NCI-H2171 (cell line): ENCODE data around the gene KAT7.

ENCODE experiments used
- DNase-seq: peaks from one replicate; lab custom pipeline; 2025; lab: John Stamatoyannopoulos, UW

The KAT7 gene

DNA sequence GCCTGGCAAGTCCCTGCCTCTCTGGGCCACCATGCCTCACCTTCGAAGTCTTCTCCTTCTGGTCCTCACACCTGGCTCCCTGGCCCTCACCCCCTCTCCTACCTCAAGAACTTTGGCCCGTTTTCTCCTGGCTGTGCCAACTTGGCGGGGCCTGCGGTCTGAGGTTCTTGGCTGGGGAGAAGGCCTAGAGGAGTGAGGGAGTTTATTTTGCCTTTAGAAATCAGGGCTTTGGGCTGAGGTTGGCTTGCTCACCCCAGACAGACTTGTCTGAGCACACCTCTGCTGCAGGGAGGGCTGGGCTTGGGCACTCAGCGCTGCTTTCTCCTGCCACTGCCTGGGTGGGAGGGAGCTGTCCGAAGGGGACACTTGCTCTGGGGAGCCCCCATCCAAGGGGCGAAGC is 82.7 kb downstream of the KAT7 start:
- no peak for DNase-seq

DNA sequence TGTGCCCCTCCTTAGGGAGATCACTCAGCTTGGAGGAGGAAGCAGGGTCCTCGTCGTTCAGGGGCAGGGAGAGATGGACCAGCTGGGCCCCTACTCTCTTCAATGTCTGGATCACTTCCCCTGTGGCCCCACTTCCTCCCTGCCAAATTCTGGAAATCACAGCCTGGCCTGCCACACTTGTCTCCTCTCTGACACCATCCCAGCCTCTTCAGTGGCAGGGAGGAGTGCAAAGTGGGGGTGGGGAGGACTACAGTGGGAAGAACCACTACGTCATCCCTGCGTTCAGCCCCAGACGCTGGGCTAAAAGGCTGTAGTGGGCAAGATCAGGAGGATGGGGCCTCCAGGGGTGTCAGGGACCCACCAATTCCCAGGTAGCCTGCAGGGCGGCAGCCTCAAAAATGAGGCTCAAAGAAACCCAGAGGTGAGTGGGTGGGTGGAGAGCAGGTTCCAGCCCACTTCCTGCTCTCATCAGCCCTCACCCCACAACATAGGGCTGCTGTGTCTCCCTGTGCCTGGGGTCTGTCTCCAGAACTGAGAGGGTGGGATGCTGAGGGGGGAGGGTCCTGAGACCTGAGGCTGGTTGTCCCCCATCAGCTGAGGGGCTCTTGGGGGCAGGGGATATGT is 84.4 kb downstream of the KAT7 start:
- DNase-seq = no peak

DNA sequence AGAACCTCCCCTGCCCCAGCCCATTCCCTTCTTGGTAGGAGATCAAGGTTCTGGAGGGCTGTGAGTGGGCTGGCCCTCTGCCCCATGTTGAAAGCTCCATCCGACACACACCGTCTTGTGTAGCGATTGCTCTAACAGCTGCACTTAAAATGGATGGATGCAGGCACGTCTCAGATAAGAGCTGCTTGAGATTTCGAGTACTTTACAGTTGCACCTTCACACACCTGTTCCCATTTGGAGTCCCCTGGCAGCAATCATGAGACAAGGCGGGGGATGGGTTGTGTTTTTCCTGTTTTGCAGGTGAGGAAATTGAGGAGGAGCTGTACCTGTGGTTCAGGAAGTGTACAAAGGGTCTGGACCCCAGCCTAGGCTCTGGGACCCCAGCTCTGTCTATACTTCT is 85.0 kb downstream of the KAT7 start:
- peak; percentile 39 for DNase-seq

DNA sequence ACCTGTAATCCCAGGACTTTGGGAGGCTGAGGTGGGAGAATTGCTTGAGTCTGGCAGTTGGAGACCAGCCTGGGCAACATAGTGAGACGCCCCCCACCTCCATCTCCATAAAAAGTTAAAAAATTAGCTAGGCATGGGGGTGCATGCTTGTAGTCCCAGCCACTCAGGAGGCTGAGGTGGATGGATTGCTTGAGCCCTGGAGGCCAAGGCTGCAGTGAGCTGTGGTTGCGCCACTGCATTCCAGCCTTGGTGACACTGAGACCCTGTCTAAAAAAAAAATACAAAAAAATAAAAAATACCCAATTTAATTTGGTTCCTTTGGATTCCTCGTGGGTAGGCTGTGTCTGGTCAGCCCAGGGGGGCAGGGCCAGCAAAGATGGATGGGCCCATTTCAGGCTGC is 85.4 kb downstream of the KAT7 start:
- DNase-seq = no peak

DNA sequence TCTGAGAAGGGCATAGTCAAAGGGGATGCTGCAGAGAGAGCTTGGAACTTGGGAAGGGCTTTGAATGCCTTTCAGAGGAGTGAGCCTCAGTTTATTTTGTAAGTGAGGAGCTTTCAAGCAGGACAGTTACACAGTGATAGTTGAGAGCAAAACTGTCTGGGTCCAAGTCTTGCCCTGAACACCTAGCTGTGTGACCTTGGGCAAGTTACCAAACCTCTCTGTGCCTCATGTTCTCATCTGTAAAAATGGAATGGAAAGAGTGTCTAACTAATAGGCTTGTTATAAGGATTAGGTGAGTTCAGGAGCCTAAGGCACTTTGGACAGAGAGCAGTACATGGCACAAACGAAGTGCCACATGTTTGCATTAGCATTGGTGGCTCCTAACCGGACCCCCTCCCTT is 86.4 kb downstream of the KAT7 start:
- DNase-seq = no peak

DNA sequence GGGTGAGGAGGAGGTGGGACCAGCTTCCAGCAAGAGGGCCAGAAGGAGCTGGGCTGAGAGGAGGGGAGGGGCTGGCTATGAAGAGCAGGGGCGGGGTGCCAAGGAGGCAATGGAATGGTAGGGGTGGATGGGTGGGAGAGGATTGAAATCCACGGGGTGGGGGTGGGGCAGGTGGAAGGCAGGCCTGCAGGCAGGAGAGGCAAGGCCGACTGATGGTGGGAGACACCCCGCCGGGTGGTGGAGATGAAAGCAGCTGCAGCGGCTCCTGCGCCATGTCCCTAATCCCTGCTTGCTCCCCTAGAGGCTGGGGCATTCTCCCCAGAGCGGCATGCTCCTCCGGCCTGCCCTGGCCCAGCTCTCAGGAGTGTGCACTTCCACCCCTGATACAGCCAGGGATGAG is 87.2 kb downstream of the KAT7 start:
- DNase-seq = no peak

DNA sequence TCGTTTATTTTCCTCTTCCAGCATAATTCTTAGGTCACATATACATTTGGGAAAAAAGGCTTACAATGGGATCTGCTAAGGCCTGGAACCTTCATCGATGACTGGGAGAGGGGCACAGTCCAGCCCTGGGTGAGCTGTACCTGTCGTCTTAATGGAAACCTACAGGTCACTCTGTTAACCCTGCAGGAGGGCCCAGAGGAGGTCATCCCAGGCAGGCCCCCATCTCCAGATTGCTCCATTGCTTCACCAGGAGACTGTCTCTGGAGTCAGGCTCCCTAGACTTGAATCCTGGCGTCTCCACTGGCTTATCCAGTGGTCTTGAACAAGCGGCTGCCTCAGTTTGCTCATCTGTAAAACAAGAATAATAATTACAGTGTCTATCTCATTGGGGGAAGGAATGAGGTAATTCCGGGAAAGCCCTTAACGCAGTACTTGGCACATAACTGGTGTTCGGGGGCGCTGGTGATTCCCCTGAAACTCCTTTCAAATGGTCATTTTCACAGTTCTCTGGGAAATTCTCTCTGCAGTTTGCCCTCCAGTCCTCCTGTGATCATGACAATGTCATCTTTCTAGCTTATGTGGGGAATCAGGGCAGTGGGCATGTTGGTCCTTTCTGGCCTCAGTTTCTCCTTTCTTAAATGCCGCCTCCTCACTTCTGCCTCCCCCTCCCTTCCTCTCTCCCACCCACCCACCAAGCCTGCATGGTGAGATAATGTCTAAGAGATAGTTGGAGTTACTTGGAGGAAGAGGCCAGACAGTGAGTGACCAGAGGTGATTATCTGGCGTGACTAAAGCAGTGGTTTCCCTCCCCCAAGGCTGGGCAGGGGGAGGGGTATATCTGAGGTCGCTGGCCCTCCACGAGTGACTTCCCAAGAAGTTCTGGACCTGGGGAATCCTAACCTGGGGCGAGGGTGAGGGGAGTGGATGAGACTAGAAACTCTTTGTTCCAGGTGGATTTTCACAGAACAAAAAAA is 90.7 kb downstream of the KAT7 start:
- DNase-seq = no peak

DNA sequence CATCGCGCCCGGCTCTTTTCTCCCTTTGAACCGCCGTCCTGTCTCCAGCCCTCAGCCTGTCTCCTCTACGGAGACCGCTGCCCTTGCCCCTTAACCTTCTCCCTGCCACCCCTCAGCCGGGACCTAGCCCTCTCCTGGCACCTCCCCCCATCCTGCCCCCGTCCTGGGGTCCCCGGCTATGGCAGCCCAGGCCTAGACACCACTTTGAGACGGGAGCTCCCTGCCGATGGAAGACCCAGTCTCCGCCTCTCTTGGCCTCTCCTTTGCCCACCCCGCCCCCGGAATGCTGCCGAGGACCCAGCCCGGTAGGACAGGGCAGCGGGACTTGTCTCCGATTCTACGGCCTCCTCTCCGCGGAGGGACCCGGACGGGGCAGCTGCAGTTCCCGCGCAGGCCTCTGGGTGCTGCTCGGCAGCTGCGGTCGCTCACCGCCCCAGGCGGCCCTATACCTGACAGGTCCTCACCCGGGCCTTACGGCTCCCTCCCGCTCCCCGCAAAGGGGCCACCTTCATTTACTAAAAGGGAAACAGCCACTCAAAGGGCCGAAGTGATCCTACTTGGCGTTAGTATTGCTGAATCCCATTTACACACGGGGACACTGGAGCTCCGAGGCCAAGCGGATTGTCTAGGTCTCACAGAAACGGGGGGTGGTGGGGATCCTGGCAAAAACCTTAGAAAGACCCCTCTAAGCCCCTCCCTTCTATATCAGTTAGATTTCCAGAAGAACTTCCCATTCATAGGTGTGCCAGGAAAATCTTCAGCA is 92.0 kb downstream of the KAT7 start:
- peak; percentile 47 for DNase-seq

DNA sequence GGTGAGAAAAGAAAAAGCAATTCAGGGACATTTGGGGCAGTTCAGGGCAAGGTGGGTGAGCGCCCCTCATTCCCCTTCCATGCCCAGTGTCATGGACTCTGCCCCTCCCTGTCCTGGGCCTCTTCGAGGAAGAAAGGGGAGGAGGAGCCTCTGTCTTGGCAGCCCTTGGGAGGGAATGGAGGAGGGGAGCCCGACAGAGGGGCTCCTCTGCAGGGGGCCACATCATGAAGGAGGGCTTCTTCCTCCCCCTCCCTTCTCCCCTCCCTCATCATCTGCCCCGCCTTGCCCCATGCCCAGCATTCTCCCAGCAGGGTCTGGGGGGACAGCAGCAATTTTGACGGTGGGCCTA is 92.5 kb downstream of the KAT7 start:
- DNase-seq = no peak

DNA sequence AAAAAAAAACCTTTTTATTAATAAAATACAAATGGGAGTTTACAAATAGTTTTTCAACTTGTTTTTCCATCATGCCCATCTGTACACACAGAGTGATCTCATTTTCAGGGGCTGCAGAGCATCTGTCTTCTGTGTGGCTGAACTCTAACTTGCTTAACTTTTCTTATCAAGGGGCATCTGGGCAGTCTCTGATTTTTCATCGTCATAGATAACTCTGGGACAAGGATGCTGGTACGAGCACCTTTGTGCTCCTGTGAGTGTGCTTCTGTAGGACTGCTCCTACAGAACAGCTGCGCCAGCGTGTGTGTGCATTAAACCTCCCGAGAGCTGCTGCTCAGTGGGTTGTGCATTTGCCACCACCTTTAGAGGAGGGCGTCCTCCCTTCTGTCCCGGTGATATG is 94.0 kb downstream of the KAT7 start:
- DNase-seq = no peak
